ENCODE results near the gene NES. TPM values are rescaled to one million over a fixed set of nuclear protein-coding genes. Genes with fewer than 3 reads are reported as not detected.

NES gene
- polyA plus RNA-seq, 1 of the 3 experiments (the other 2 are of a cell fraction) = 15.8 TPM

DNA sequence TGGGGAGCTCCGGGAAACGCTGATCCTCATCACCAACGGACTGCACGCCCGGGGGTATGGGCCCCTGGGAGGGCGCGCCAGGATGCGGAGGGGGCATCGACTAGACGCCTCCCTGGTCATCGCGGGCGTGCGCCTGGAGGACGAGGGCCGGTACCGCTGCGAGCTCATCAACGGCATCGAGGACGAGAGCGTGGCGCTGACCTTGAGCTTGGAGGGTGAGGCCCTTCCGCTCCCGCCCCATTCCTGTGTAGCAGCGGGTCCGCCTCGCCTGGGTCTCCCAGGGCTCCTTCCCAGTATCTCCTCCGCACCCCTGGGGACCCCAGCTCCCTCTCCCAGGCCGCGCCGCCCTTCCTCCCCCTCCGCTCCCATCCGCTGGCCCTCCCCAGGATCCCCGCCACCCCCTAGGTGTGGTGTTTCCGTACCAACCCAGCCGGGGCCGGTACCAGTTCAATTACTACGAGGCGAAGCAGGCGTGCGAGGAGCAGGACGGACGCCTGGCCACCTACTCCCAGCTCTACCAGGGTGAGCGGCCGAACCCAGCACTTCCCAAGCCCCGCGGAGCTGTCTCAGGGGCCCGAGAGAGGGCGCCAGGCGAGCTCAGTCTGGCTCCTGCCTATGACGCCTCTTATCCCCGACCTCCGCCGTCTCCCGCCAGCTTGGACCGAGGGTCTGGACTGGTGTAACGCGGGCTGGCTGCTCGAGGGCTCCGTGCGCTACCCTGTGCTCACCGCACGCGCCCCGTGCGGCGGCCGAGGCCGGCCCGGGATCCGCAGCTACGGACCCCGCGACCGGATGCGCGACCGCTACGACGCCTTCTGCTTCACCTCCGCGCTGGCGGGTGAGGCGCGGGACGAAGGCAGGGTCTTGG is 53.0 kb downstream of the NES start:
- CTCF ChIA-PET = interaction anchor here (0.6 to 18.0 kb wide), 33 partner anchors 10 to 271 kb away, joined by 3 to 643 read pairs (median 5); partner anchors contain the start of genes BCAN, CRABP2, GPATCH4 and IQGAP3
- Histone ChIP-seq H3K27ac (ENCODE audit: low read depth in 2 of 2, low read length in 1 of 2) (no peak overlapping the region), H3K4me2 (peak overlapping the region; percentile 71), H4K20me1 (ENCODE audit: insufficient read depth) (no peaks in the 10 kb centered on the region), H2AFZ (ENCODE audit: low read depth) (peak overlapping the region; percentile 85), H3K79me2 (ENCODE audit: insufficient read depth) (no peaks in the 10 kb centered on the region), H3K9ac (no peak overlapping the region), H3K36me3 (replicated peaks in 1 of 2; ENCODE audit: control insufficient read depth in 1 of 2, insufficient read depth in 2 of 2, low read length in 1 of 2) (no peaks in the 10 kb centered on the region), H3K4me1 (ENCODE audit: control insufficient read depth in 1 of 2, insufficient read depth in 2 of 2, low read depth in 1 of 2, low read length in 1 of 2) (peaks cover 0 to 13% of the 10 kb centered on the region in 2 experiments; a peak in 1 of 4 replicates), H3K4me3 (ENCODE audit: low read depth in 2 of 2, low read length in 1 of 2) (peak overlapping the region; percentile 39 to 57; a peak in 3 of 4 replicates), H3K9me3 (no peaks in the 10 kb centered on the region), H3F3A (replicated peaks; ENCODE audit: insufficient read depth) (peaks cover 12% of the 10 kb centered on the region), H3K27me3 (ENCODE audit: insufficient read depth) (peaks cover 29% of the 10 kb centered on the region), H3K9me2 (no peaks in the 10 kb centered on the region)
- POLR2A ChIA-PET = interaction anchor here (0.6 to 1.6 kb wide), 3 partner anchors 25 to 342 kb away, joined by 3 to 9 read pairs (median 3); partner anchors contain the start of gene SMG5
- TF ChIP-seq, protein P1, sequence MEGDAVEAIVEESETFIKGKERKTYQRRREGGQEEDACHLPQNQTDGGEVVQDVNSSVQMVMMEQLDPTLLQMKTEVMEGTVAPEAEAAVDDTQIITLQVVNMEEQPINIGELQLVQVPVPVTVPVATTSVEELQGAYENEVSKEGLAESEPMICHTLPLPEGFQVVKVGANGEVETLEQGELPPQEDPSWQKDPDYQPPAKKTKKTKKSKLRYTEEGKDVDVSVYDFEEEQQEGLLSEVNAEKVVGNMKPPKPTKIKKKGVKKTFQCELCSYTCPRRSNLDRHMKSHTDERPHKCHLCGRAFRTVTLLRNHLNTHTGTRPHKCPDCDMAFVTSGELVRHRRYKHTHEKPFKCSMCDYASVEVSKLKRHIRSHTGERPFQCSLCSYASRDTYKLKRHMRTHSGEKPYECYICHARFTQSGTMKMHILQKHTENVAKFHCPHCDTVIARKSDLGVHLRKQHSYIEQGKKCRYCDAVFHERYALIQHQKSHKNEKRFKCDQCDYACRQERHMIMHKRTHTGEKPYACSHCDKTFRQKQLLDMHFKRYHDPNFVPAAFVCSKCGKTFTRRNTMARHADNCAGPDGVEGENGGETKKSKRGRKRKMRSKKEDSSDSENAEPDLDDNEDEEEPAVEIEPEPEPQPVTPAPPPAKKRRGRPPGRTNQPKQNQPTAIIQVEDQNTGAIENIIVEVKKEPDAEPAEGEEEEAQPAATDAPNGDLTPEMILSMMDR (IDR thresholded peaks at IDR 0.05) = peak; percentile 54
- TF ChIP-seq SIN3A (IDR thresholded peaks at IDR 0.05; ENCODE audit: borderline replicate concordance, low read depth, low read length) (no peak), ELF1 (IDR thresholded peaks at IDR 0.05) (no peak), RAD21 (IDR thresholded peaks at IDR 0.05; ENCODE audit: low read length) (0 out of 2 replicates have a peak, but pooled peaks have one; percentile 8)
- WGBS (ENCODE audit: low lambda C conversion rate) = 16% methylated on average over 22 of the region's 87 CpGs
- peak; percentile 87 for DNase-seq

DNA sequence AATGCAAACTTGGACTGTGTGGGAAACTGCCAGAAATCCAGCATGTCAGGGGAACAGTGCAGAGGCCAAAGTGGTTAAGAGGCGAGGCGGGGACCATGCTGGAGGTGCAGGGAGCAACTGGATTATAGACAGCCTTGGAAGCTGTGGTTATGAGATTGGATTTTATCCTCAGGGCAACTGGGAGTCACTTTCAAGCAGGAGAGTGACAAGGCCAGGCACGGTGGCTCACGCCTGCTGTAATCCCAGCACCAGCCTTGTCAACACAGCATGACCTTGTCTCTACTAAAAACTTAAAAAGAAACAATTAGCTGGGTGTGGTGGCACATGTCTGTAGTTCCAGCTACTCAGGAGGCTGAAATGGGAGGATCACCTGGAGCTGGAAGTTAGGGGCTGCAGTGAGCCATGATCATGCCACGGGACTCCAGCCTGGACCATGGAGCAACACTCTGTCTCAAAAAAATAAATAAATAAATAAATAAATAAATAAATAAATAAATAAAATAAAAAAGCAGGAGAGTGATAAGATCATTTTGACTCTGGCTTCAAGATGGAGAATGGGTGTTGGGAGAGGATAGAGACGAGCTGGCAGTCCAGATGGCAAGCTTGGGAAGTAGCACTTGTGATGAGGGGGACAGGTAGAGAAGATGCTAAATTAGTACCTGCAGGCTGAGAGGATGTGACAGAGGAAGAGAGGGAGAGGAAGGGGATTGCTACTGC is 54.5 kb downstream of the NES start:
- no peak for DNase-seq
- WGBS (ENCODE audit: low lambda C conversion rate) = 84% methylated on average over 6 of the region's 6 CpGs
- Histone ChIP-seq H3K4me3 (ENCODE audit: low read depth in 2 of 2, low read length in 1 of 2) (no peak overlapping the region), H2AFZ (ENCODE audit: low read depth) (no peak overlapping the region), H3K9me3 (no peaks in the 10 kb centered on the region), H3K27me3 (ENCODE audit: insufficient read depth) (peaks cover 29% of the 10 kb centered on the region), H3K4me2 (no peak overlapping the region), H3K9me2 (no peaks in the 10 kb centered on the region), H3K9ac (no peak overlapping the region), H3K4me1 (ENCODE audit: control insufficient read depth in 1 of 2, insufficient read depth in 2 of 2, low read depth in 1 of 2, low read length in 1 of 2) (peaks cover 0 to 13% of the 10 kb centered on the region in 2 experiments; a peak in 1 of 4 replicates), H4K20me1 (ENCODE audit: insufficient read depth) (no peaks in the 10 kb centered on the region), H3K79me2 (ENCODE audit: insufficient read depth) (no peaks in the 10 kb centered on the region), H3K36me3 (replicated peaks in 1 of 2; ENCODE audit: control insufficient read depth in 1 of 2, insufficient read depth in 2 of 2, low read length in 1 of 2) (no peaks in the 10 kb centered on the region), H3F3A (replicated peaks; ENCODE audit: insufficient read depth) (peaks cover 14% of the 10 kb centered on the region), H3K27ac (ENCODE audit: low read depth in 2 of 2, low read length in 1 of 2) (no peak overlapping the region)
- ChIA-PET CTCF (interaction anchor here (0.8 to 18.0 kb wide), 10 partner anchors 8 to 104 kb away, joined by 3 to 643 read pairs (median 38); partner anchors contain the start of genes BCAN, ISG20L2, METTL25B and NAXE), POLR2A (no interaction called here)
- TF ChIP-seq TAF1 (IDR thresholded peaks at IDR 0.05; ENCODE audit: borderline replicate concordance, low read depth, low read length) (no peak), RFX5 (IDR thresholded peaks at IDR 0.05; ENCODE audit: low read length) (no peak), POLR2AphosphoS5 (IDR thresholded peaks at IDR 0.05; ENCODE audit: low read depth, low read length) (no peak), ELF1 (IDR thresholded peaks at IDR 0.05) (no peak), FOXJ3 (CRISPR knock-in tag; IDR thresholded peaks at IDR 0.05) (no peak), EZH2phosphoT487 (IDR thresholded peaks at IDR 0.05; ENCODE audit: borderline replicate concordance, low read depth) (no peak), NRF1 (IDR thresholded peaks at IDR 0.05; ENCODE audit: low read depth, low read length) (no peak), RAD21 (IDR thresholded peaks at IDR 0.05; ENCODE audit: low read length) (no peak), SMC3 (IDR thresholded peaks at IDR 0.05; ENCODE audit: low read depth, low read length) (no peak), YY1 (IDR thresholded peaks at IDR 0.05; ENCODE audit: low read depth) (no peak), RCOR1 (IDR thresholded peaks at IDR 0.05; ENCODE audit: low read length) (no peak), JUND (IDR thresholded peaks at IDR 0.05) (no peak), TEAD4 (IDR thresholded peaks at IDR 0.05; ENCODE audit: borderline replicate concordance, insufficient read depth) (no peak)
- TF ChIP-seq, protein P2, sequence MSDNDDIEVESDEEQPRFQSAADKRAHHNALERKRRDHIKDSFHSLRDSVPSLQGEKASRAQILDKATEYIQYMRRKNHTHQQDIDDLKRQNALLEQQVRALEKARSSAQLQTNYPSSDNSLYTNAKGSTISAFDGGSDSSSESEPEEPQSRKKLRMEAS (IDR thresholded peaks at IDR 0.05; ENCODE audit: low read depth) = no peak
- TF ChIP-seq, protein P1 (IDR thresholded peaks at IDR 0.05) = no peak
- TF ChIP-seq, protein P3, sequence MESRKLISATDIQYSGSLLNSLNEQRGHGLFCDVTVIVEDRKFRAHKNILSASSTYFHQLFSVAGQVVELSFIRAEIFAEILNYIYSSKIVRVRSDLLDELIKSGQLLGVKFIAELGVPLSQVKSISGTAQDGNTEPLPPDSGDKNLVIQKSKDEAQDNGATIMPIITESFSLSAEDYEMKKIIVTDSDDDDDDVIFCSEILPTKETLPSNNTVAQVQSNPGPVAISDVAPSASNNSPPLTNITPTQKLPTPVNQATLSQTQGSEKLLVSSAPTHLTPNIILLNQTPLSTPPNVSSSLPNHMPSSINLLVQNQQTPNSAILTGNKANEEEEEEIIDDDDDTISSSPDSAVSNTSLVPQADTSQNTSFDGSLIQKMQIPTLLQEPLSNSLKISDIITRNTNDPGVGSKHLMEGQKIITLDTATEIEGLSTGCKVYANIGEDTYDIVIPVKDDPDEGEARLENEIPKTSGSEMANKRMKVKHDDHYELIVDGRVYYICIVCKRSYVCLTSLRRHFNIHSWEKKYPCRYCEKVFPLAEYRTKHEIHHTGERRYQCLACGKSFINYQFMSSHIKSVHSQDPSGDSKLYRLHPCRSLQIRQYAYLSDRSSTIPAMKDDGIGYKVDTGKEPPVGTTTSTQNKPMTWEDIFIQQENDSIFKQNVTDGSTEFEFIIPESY (IDR thresholded peaks at IDR 0.05; ENCODE audit: borderline replicate concordance, low read depth) = no peak

Measured in SK-N-SH (cell line).